Measurements from ENCODE around the gene LRRC32.

The LRRC32 gene

GRCh38 chr11:76686261-76687079, 15.9 kb upstream of the LRRC32 start:
- no peak for DNase-seq (ENCODE audit: low read depth)
- no peak overlapping the region for H3K9ac ChIP-seq (ENCODE audit: low read length)

GRCh38 chr11:76685831-76686230, 15.3 kb upstream of the LRRC32 start:
- Histone ChIP-seq H3K36me3 (ENCODE audit: control insufficient read depth, insufficient read depth, low read length, severe bottlenecking) (no peaks in the 10 kb centered on the region), H3K4me3 (ENCODE audit: low read length) (no peak overlapping the region), H3K4me1 (ENCODE audit: control insufficient read depth, insufficient read depth, low read length) (peaks cover 8% of the 10 kb centered on the region), H3K9ac (ENCODE audit: low read length) (no peak overlapping the region), H3K9me3 (ENCODE audit: control insufficient read depth, low read length) (peaks cover 4% of the 10 kb centered on the region), H3K27me3 (replicated peaks; ENCODE audit: control insufficient read depth, insufficient read depth, low read length) (peaks cover 9% of the 10 kb centered on the region)
- no peak for DNase-seq (ENCODE audit: low read depth)

More at GRCh38 chr11:76686261-76687079, 15.9 kb upstream of the LRRC32 start:
- Histone ChIP-seq H3K9me3 (ENCODE audit: control insufficient read depth, low read length) (peaks cover 4% of the 10 kb centered on the region), H3K36me3 (ENCODE audit: control insufficient read depth, insufficient read depth, low read length, severe bottlenecking) (no peaks in the 10 kb centered on the region), H3K4me1 (ENCODE audit: control insufficient read depth, insufficient read depth, low read length) (peaks cover 12% of the 10 kb centered on the region), H3K27me3 (replicated peaks; ENCODE audit: control insufficient read depth, insufficient read depth, low read length) (peaks cover 5% of the 10 kb centered on the region), H3K4me3 (ENCODE audit: low read length) (no peak overlapping the region)

- no peak for DNase-seq (ENCODE audit: low read depth)
- no peak overlapping the region for H3K4me3 ChIP-seq (ENCODE audit: low read length)
- peaks cover 4% of the 10 kb centered on the region for H3K9me3 ChIP-seq (ENCODE audit: control insufficient read depth, low read length)
- H3K36me3 ChIP-seq (ENCODE audit: control insufficient read depth, insufficient read depth, low read length, severe bottlenecking): no peaks in the 10 kb centered on the region
- H3K4me1 ChIP-seq (ENCODE audit: control insufficient read depth, insufficient read depth, low read length): peaks cover 2% of the 10 kb centered on the region
- peaks cover 9% of the 10 kb centered on the region for H3K27me3 ChIP-seq (replicated peaks; ENCODE audit: control insufficient read depth, insufficient read depth, low read length)
- H3K9ac ChIP-seq (ENCODE audit: low read length): no peak overlapping the region
Observed at GRCh38 chr11:76685237-76685636, 14.7 kb upstream of the LRRC32 start.

GRCh38 chr11:76684516-76684915, 14.0 kb upstream of the LRRC32 start:
- Histone ChIP-seq H3K9me3 (ENCODE audit: control insufficient read depth, low read length) (peaks cover 4% of the 10 kb centered on the region), H3K4me3 (ENCODE audit: low read length) (no peak overlapping the region), H3K4me1 (ENCODE audit: control insufficient read depth, insufficient read depth, low read length) (no peaks in the 10 kb centered on the region), H3K27me3 (replicated peaks; ENCODE audit: control insufficient read depth, insufficient read depth, low read length) (peaks cover 9% of the 10 kb centered on the region), H3K9ac (ENCODE audit: low read length) (no peak overlapping the region), H3K36me3 (ENCODE audit: control insufficient read depth, insufficient read depth, low read length, severe bottlenecking) (no peaks in the 10 kb centered on the region)
- DNase-seq (ENCODE audit: low read depth): no peak

GRCh38 chr11:76683161-76684095, 12.9 kb upstream of the LRRC32 start:
- Histone ChIP-seq H3K4me1 (ENCODE audit: control insufficient read depth, insufficient read depth, low read length) (no peaks in the 10 kb centered on the region), H3K4me3 (ENCODE audit: low read length) (no peak overlapping the region), H3K9me3 (ENCODE audit: control insufficient read depth, low read length) (peaks cover 4% of the 10 kb centered on the region), H3K9ac (ENCODE audit: low read length) (no peak overlapping the region), H3K27me3 (replicated peaks; ENCODE audit: control insufficient read depth, insufficient read depth, low read length) (peaks cover 9% of the 10 kb centered on the region), H3K36me3 (ENCODE audit: control insufficient read depth, insufficient read depth, low read length, severe bottlenecking) (no peaks in the 10 kb centered on the region)
- DNase-seq (ENCODE audit: low read depth): no peak

- Histone ChIP-seq H3K4me1 (ENCODE audit: control insufficient read depth, insufficient read depth, low read length) (no peaks in the 10 kb centered on the region), H3K9me3 (ENCODE audit: control insufficient read depth, low read length) (peaks cover 4% of the 10 kb centered on the region), H3K27me3 (replicated peaks; ENCODE audit: control insufficient read depth, insufficient read depth, low read length) (peaks cover 9% of the 10 kb centered on the region), H3K36me3 (ENCODE audit: control insufficient read depth, insufficient read depth, low read length, severe bottlenecking) (no peaks in the 10 kb centered on the region), H3K9ac (ENCODE audit: low read length) (no peak overlapping the region), H3K4me3 (ENCODE audit: low read length) (no peak overlapping the region)
- DNase-seq (ENCODE audit: low read depth): no peak
Observed at GRCh38 chr11:76682684-76683083, 12.1 kb upstream of the LRRC32 start.

- Histone ChIP-seq H3K4me3 (ENCODE audit: low read length) (no peak overlapping the region), H3K9me3 (ENCODE audit: control insufficient read depth, low read length) (peaks cover 4% of the 10 kb centered on the region), H3K4me1 (ENCODE audit: control insufficient read depth, insufficient read depth, low read length) (peaks cover 6% of the 10 kb centered on the region), H3K36me3 (ENCODE audit: control insufficient read depth, insufficient read depth, low read length, severe bottlenecking) (no peaks in the 10 kb centered on the region), H3K9ac (ENCODE audit: low read length) (no peak overlapping the region), H3K27me3 (replicated peaks; ENCODE audit: control insufficient read depth, insufficient read depth, low read length) (peaks cover 9% of the 10 kb centered on the region)
- DNase-seq (ENCODE audit: low read depth): no peak
Observed at GRCh38 chr11:76682106-76682505, 11.6 kb upstream of the LRRC32 start.

- Histone ChIP-seq H3K4me1 (ENCODE audit: control insufficient read depth, insufficient read depth, low read length) (peaks cover 12% of the 10 kb centered on the region), H3K4me3 (ENCODE audit: low read length) (no peak overlapping the region), H3K36me3 (ENCODE audit: control insufficient read depth, insufficient read depth, low read length, severe bottlenecking) (no peaks in the 10 kb centered on the region), H3K27me3 (replicated peaks; ENCODE audit: control insufficient read depth, insufficient read depth, low read length) (peaks cover 9% of the 10 kb centered on the region), H3K9me3 (ENCODE audit: control insufficient read depth, low read length) (peaks cover 4% of the 10 kb centered on the region), H3K9ac (ENCODE audit: low read length) (no peak overlapping the region)
- peak; percentile 91 for DNase-seq (ENCODE audit: low read depth)
Observed at GRCh38 chr11:76680518-76681425, 10.2 kb upstream of the LRRC32 start.

GRCh38 chr11:76678321-76678720, 7.8 kb upstream of the LRRC32 start:
- Histone ChIP-seq H3K9ac (ENCODE audit: low read length) (no peak overlapping the region), H3K4me1 (ENCODE audit: control insufficient read depth, insufficient read depth, low read length) (peaks cover 22% of the 10 kb centered on the region), H3K9me3 (ENCODE audit: control insufficient read depth, low read length) (no peaks in the 10 kb centered on the region), H3K4me3 (ENCODE audit: low read length) (no peak overlapping the region), H3K36me3 (ENCODE audit: control insufficient read depth, insufficient read depth, low read length, severe bottlenecking) (no peaks in the 10 kb centered on the region), H3K27me3 (replicated peaks; ENCODE audit: control insufficient read depth, insufficient read depth, low read length) (peaks cover 9% of the 10 kb centered on the region)
- DNase-seq (ENCODE audit: low read depth): no peak

- DNase-seq (ENCODE audit: low read depth): no peak
- Histone ChIP-seq H3K9ac (ENCODE audit: low read length) (no peak overlapping the region), H3K27me3 (replicated peaks; ENCODE audit: control insufficient read depth, insufficient read depth, low read length) (peaks cover 9% of the 10 kb centered on the region), H3K36me3 (ENCODE audit: control insufficient read depth, insufficient read depth, low read length, severe bottlenecking) (no peaks in the 10 kb centered on the region), H3K9me3 (ENCODE audit: control insufficient read depth, low read length) (no peaks in the 10 kb centered on the region), H3K4me3 (ENCODE audit: low read length) (no peak overlapping the region), H3K4me1 (ENCODE audit: control insufficient read depth, insufficient read depth, low read length) (peaks cover 22% of the 10 kb centered on the region)
Observed at GRCh38 chr11:76677458-76677765, 6.9 kb upstream of the LRRC32 start.

Measured in adipocyte (in vitro differentiated cells).